ENCODE data around the gene RAB1B.

RAB1B gene

GRCh38 chr11:66287211-66287888 lies 18.9 kb downstream of the RAB1B start:
- peak overlapping the region; percentile 98 for H3K27ac ChIP-seq
- no peak for TF ChIP-seq CTCF (conservative IDR thresholded peaks at IDR 0.05)

GRCh38 chr11:66287889-66288670 lies 19.6 kb downstream of the RAB1B start:
- TF ChIP-seq CTCF (conservative IDR thresholded peaks at IDR 0.05): no peak
- H3K27ac ChIP-seq: peak overlapping the region; percentile 98

- peak; percentile 54 for TF ChIP-seq CTCF (conservative IDR thresholded peaks at IDR 0.05)
- H3K27ac ChIP-seq: peak within 1 kb of the TSS; percentile 98
Measured at GRCh38 chr11:66288671-66289547, 20.5 kb downstream of the RAB1B start, which contains the start of gene YIF1A. YIF1A (minus strand) TSS chr11:66289143; CDS start chr11:66288985, 158 bp downstream.

- no peak for TF ChIP-seq CTCF (conservative IDR thresholded peaks at IDR 0.05)
- peak overlapping the region; percentile 98 for H3K27ac ChIP-seq
Measured at GRCh38 chr11:66289548-66290329, 21.3 kb downstream of the RAB1B start.

GRCh38 chr11:66290330-66290621 lies 21.8 kb downstream of the RAB1B start:
- H3K27ac ChIP-seq: peak overlapping the region; percentile 98
- TF ChIP-seq CTCF (conservative IDR thresholded peaks at IDR 0.05): no peak

GRCh38 chr11:66291303-66291705 lies 22.9 kb downstream of the RAB1B start:
- TF ChIP-seq CTCF (conservative IDR thresholded peaks at IDR 0.05): no peak

More at GRCh38 chr11:66291303-66291705, 22.9 kb downstream of the RAB1B start:
- peak overlapping the region; percentile 78; the same call in 1 of the 2 replicates for H3K27ac ChIP-seq
